ENCODE results near the gene ZNF311.

GRCh38 chr6:29011276-29011734 lies 6.2 kb upstream of the ZNF311 start:
- TF ChIP-seq CTCF (optimal IDR thresholded peaks at IDR 0.05 in 1 of 3, IDR thresholded peaks at IDR 0.05 in 1 of 3, conservative IDR thresholded peaks at IDR 0.05 in 1 of 3; ENCODE audit: extremely low read depth in 1 of 3, insufficient read depth in 2 of 3, low read length in 3 of 3) (no peak), EZH2 (IDR thresholded peaks at IDR 0.05; ENCODE audit: low read length) (no peak)
